SU-DHL-6 (cell line): ENCODE data around the gene APOL6.

ENCODE experiments used
- H2AFZ ChIP-seq: fragments of 200-600 bp; sonication (generic); 2 replicates; pipeline ENCODE4 v1.6.1; 2014; ENCODE audit warnings: low read depth, mild to moderate bottlenecking, moderate library complexity, mixed read lengths, antibody characterized with exemption, low read length; ENCODE audit not compliant: severe bottlenecking
- H3F3A ChIP-seq: fragments of 200-600 bp; shearing (Covaris generic); 2 replicates; pipeline ENCODE4 v1.6.0; 2016; ENCODE audit warnings: antibody characterized with exemption, mild to moderate bottlenecking; ENCODE audit not compliant: insufficient read depth
- H3K27ac ChIP-seq: fragments of 200-600 bp; sonication (generic); 2 replicates; pipeline ENCODE4 v1.5.1; 2016; ENCODE audit warnings: low read depth, mild to moderate bottlenecking, low read length, moderate library complexity, mixed read lengths
- H3K27me3 ChIP-seq: fragments of 200-600 bp; sonication (generic), shearing (Covaris generic); 2 replicates; pipeline ENCODE4 v1.6.0; 2014; ENCODE audit warnings: mild to moderate bottlenecking, low read length
- H3K36me3 ChIP-seq: fragments of 200-600 bp; sonication (generic); 2 replicates; pipeline ENCODE4 v1.6.1; 2014; ENCODE audit warnings: mild to moderate bottlenecking, low read length, mixed read lengths
- H3K4me2 ChIP-seq: fragments of 300-600, 200-600 bp; shearing (Covaris generic), sonication (generic); 2 replicates; pipeline ENCODE4 v1.6.0; 2014; ENCODE audit warnings: low read length, low read depth, mild to moderate bottlenecking; ENCODE audit not compliant: poor library complexity, severe bottlenecking
- H3K4me3 ChIP-seq: fragments of 200-600 bp; sonication (generic); 2 replicates; pipeline ENCODE4 v1.5.1; 2014; ENCODE audit warnings: antibody characterized with exemption, low read length, mild to moderate bottlenecking, mixed read lengths; ENCODE audit not compliant: insufficient read depth, poor library complexity, severe bottlenecking
- H3K79me2 ChIP-seq: fragments of 200-600 bp; sonication (generic); 2 replicates; pipeline ENCODE4 v1.6.1; 2014; ENCODE audit warnings: mild to moderate bottlenecking, low read length, moderate library complexity; ENCODE audit not compliant: insufficient read depth
- H3K9ac ChIP-seq: fragments of 200-600 bp; sonication (generic); 2 replicates; pipeline ENCODE4 v1.7.0; 2014; ENCODE audit warnings: mild to moderate bottlenecking, low read length
- H3K9me2 ChIP-seq: fragments of 200-600 bp; sonication (generic); replicated peaks from 2 replicates; pipeline ENCODE4 v1.6.1; 2014; ENCODE audit warnings: low read length; ENCODE audit not compliant: insufficient read depth
- H3K9me3 ChIP-seq: fragments of 200-600 bp; sonication (generic); 2 replicates; pipeline ENCODE4 v1.6.1; 2014; ENCODE audit warnings: low read length, mixed read lengths; ENCODE audit not compliant: insufficient read depth
- H4K20me1 ChIP-seq: fragments of 200-600 bp; sonication (generic); 2 replicates; pipeline ENCODE4 v1.6.1; 2014; ENCODE audit warnings: low read depth, mild to moderate bottlenecking, antibody characterized with exemption, low read length, moderate library complexity, mixed read lengths
- EZH2phosphoT487 ChIP-seq: fragments of 200-600 bp; sonication (generic), shearing (Covaris generic); conservative IDR thresholded peaks from 2 replicates; pipeline ENCODE4 v1.6.1; 2018; ENCODE audit warnings: mild to moderate bottlenecking, antibody characterized with exemption, low read length, moderate library complexity, mixed read lengths
- TF ChIP-seq, protein P1 (sequence below): fragments of 200-600 bp; sonication (generic); IDR thresholded peaks from one replicate; pipeline ENCODE4 v1.5.1; 2017; ENCODE audit warnings: antibody characterized with exemption, mild to moderate bottlenecking, low read length, moderate library complexity; ENCODE audit not compliant: insufficient read depth, poor library complexity, severe bottlenecking

Gene APOL6

DNA sequence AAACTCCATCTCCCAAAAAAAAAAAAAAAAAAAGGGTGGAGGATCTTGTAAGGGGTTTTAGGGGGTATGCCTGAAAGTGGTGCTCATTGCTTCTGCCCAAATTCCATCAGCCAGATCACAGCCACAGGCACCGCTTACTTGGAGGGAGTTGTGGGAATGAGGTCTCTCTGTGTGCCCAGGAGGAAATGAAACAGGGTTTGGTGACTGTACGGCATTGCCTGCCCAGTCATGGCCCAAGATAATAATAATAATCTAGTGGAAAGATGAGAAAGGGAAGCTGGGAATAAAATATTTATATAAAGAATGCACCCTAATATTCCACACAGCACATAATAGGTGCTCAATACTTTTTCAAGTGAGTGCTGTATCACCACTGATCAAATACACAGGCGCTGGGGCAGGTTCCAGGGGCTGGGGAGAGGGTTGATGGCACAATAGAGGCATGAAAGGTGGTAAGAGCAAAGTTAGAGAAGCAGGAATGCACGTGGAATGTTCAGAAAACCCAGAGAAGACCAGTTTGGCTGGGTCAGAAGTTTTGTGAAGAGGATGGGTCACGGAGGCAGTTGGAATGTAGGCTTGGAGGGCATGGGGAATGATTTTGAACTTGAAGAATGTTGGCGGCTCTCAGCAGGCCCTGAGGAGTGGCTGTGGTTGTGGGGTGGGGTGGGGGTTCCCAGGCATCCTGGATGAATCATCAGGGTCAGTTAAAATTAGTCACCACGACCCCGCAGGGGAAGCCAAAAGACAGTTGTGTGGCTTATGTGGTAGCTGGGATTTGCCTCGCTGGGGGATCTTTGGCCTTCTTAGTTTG lies 18.6 kb upstream of the APOL6 start:
- Histone ChIP-seq H3K9me3 (no peaks in the 10 kb centered on the region), H3K9ac (no peak overlapping the region), H3K27me3 (no peaks in the 10 kb centered on the region), H2AFZ (no peak overlapping the region), H3K4me3 (no peak overlapping the region), H4K20me1 (no peaks in the 10 kb centered on the region), H3K4me2 (no peak overlapping the region), H3K36me3 (no peaks in the 10 kb centered on the region), H3K9me2 (no peaks in the 10 kb centered on the region), H3K79me2 (no peaks in the 10 kb centered on the region), H3K27ac (no peak overlapping the region), H3F3A (no peaks in the 10 kb centered on the region; the same call in 1 of the 2 replicates)
- TF ChIP-seq, protein P1, sequence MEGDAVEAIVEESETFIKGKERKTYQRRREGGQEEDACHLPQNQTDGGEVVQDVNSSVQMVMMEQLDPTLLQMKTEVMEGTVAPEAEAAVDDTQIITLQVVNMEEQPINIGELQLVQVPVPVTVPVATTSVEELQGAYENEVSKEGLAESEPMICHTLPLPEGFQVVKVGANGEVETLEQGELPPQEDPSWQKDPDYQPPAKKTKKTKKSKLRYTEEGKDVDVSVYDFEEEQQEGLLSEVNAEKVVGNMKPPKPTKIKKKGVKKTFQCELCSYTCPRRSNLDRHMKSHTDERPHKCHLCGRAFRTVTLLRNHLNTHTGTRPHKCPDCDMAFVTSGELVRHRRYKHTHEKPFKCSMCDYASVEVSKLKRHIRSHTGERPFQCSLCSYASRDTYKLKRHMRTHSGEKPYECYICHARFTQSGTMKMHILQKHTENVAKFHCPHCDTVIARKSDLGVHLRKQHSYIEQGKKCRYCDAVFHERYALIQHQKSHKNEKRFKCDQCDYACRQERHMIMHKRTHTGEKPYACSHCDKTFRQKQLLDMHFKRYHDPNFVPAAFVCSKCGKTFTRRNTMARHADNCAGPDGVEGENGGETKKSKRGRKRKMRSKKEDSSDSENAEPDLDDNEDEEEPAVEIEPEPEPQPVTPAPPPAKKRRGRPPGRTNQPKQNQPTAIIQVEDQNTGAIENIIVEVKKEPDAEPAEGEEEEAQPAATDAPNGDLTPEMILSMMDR = no peak
- TF ChIP-seq EZH2phosphoT487 = no peak

DNA sequence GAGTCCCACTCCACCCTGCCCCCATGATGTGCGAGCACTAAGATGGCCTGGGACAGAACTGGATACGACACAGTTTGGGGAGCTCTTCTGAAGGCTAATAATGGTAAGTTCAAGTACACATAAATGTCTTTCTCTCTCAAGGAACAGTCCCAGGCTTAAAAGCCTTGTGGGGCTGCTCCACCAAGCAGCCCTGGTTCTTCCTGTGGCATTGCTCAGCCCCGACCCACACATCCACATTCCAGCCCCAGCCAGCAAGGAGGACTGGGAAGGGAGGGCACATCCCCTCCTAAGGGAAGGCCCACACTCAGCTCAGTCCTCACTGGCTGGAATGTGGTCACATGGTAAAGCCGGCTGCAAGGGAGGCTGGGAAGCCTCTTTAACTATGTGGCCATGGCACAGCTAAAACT lies 17.9 kb upstream of the APOL6 start:
- H3F3A ChIP-seq = no peaks in the 10 kb centered on the region; the same call in 1 of the 2 replicates
- no peaks in the 10 kb centered on the region for H3K27me3 ChIP-seq
- no peak overlapping the region for H3K27ac ChIP-seq
- no peak overlapping the region for H3K9ac ChIP-seq
- TF ChIP-seq EZH2phosphoT487 = no peak
- TF ChIP-seq, protein P1 = no peak
- H3K36me3 ChIP-seq = no peaks in the 10 kb centered on the region
- no peaks in the 10 kb centered on the region for H3K79me2 ChIP-seq
- H3K4me3 ChIP-seq = no peak overlapping the region
- H3K9me3 ChIP-seq = no peaks in the 10 kb centered on the region
- H4K20me1 ChIP-seq = no peaks in the 10 kb centered on the region
- no peak overlapping the region for H2AFZ ChIP-seq
- H3K9me2 ChIP-seq = no peaks in the 10 kb centered on the region
- no peak overlapping the region for H3K4me2 ChIP-seq

DNA sequence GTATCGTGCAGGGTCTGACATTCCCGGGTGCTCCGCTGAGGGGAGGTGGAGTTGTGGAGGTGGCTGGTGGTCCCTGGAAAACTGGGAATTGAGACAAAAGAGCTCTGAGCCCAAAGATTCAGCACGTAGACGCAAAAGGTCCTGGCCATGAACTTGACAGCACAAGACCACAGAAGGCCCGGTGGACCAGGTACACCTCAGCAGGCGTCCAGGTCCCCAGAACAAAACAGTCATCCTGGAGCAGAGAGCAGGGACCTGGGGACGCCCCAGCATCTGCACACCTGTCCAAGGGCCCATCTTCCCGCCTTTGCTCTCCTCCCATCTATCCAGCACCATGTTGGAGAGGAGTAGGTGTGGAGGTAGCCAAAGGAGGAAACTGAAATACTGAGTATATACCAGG lies 17.4 kb upstream of the APOL6 start:
- no peaks in the 10 kb centered on the region for H3K27me3 ChIP-seq
- no peak overlapping the region for H3K27ac ChIP-seq
- H3F3A ChIP-seq = no peaks in the 10 kb centered on the region; the same call in 1 of the 2 replicates
- H2AFZ ChIP-seq = no peak overlapping the region
- no peaks in the 10 kb centered on the region for H3K36me3 ChIP-seq
- no peak overlapping the region for H3K4me2 ChIP-seq
- no peak overlapping the region for H3K4me3 ChIP-seq
- no peaks in the 10 kb centered on the region for H3K9me2 ChIP-seq
- no peaks in the 10 kb centered on the region for H3K79me2 ChIP-seq
- no peak overlapping the region for H3K9ac ChIP-seq
- TF ChIP-seq, protein P1 = no peak
- TF ChIP-seq EZH2phosphoT487 = no peak
- H4K20me1 ChIP-seq = no peaks in the 10 kb centered on the region
- no peaks in the 10 kb centered on the region for H3K9me3 ChIP-seq
